Skeletal muscle satellite cell (primary cell): ENCODE results near the gene ZNF213.

Source experiments
- H3K27me3 ChIP-seq: 2 replicates; pipeline ENCODE4 v1.7.0; 2013; ENCODE audit warnings: low read length; ENCODE audit not compliant: control insufficient read depth, insufficient read depth
- H3K36me3 ChIP-seq: 2 replicates; pipeline ENCODE4 v1.7.0; 2013; ENCODE audit warnings: mild to moderate bottlenecking, control low read depth, low read length; ENCODE audit not compliant: insufficient read depth
- H3K4me1 ChIP-seq: 2 replicates; pipeline ENCODE4 v1.7.0; 2013; ENCODE audit warnings: low read length; ENCODE audit not compliant: control insufficient read depth, insufficient read depth
- H3K4me2 ChIP-seq: 2 replicates; pipeline ENCODE4 v1.7.0; 2013; ENCODE audit warnings: mild to moderate bottlenecking, low read length
- H3K4me3 ChIP-seq: 2 replicates; pipeline ENCODE4 v1.7.0; 2013; ENCODE audit warnings: low read length
- H3K9ac ChIP-seq: 2 replicates; pipeline ENCODE4 v1.7.0; 2013; ENCODE audit warnings: mild to moderate bottlenecking, low read depth, low read length, moderate library complexity
- H3K9me3 ChIP-seq: replicated peaks from 2 replicates; pipeline ENCODE4 v1.7.0; 2013; ENCODE audit warnings: mild to moderate bottlenecking, control low read depth, low read length

ZNF213 gene

DNA sequence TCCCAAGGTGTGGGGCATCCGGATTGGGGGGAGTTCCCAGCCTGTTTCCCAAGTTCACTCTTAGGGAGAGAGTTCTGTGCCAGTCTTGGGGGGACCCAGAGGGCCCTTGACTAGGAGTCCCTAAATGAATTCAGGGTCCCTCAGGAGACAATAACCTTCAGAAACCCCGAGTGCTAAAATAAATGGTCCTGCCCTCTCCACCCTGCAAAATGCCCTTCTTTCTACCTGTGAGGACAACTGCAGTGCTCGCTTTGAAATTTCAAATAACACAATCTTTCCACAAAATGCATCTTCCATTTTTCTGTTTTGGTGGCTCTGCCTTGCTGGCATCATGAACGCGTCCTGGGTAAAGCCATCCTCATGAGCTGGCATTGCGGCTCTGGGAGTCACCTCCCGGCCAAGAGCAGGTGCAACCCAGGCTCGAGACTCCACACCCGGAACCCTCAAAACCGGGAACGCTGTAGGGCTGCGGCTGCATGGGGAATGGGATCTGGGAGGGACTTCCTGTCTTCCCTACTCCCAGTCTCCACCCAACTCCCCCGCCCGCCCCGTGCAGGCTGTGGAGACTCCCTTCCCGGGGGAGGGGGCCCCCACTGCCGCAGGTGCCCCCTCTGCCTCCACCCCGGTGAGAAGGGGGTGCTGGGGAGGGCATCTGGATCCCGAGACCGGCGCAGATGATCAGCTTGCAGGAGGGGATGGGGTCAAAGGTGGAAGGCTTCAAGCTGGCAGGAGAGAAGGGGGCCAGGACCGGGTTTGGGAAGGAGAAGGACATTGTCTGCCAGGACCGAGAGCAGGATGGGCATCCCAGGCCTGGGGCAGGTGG, 22.6 kb upstream of the ZNF213 start, which contains the start of gene ZNF205:
ZNF205 (plus strand) TSS at position 529 of the 823 bp plus-strand sequence. CDS start 845 bp downstream, outside the sequence.
- Histone ChIP-seq H3K9ac (peak within 1 kb of the TSS; percentile 81), H3K4me2 (peak within 1 kb of the TSS; percentile 97), H3K36me3 (peaks cover 9% of the 10 kb centered on the region), H3K4me3 (peak within 1 kb of the TSS; percentile 78), H3K27me3 (no peaks in the 10 kb centered on the region), H3K4me1 (peaks cover 20% of the 10 kb centered on the region), H3K9me3 (no peaks in the 10 kb centered on the region)

DNA sequence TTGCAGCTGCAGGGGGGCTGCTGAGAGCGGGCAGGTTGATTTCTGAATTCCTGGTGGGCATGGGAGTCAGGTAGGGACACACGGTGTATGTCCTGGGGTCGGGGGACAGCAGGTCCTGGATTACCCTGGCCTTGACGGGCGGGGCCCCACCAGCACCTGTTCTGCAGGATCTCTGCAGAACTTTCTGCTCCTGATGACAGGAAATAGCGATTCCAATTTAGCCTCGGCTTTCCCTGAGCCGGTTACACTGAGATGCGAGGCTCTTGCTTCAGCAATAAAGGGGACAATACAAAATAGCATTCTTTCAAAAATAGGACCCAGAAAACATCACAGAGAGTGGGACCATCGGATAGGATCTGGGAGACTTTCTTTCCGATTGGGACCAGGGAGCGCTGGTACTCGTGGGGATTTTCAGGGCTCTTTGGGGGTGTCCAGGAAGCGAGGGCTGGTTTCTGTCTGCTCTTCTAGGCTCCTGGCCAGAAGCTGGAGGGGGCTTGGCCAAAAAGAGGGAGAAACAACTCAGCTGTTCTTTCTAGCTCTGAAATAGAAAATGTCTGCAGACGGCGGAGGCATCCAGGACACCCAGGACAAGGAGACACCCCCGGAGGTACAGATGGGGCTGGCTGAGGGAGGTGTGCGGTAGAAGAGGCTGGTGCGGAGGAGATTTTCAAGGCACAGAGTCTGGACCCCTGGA, 21.8 kb upstream of the ZNF213 start:
- Histone ChIP-seq H3K4me2 (peak overlapping the region; percentile 97), H3K9me3 (no peaks in the 10 kb centered on the region), H3K4me1 (peaks cover 20% of the 10 kb centered on the region), H3K36me3 (peaks cover 9% of the 10 kb centered on the region), H3K4me3 (peak overlapping the region; percentile 78), H3K27me3 (no peaks in the 10 kb centered on the region), H3K9ac (peak overlapping the region; percentile 81)

DNA sequence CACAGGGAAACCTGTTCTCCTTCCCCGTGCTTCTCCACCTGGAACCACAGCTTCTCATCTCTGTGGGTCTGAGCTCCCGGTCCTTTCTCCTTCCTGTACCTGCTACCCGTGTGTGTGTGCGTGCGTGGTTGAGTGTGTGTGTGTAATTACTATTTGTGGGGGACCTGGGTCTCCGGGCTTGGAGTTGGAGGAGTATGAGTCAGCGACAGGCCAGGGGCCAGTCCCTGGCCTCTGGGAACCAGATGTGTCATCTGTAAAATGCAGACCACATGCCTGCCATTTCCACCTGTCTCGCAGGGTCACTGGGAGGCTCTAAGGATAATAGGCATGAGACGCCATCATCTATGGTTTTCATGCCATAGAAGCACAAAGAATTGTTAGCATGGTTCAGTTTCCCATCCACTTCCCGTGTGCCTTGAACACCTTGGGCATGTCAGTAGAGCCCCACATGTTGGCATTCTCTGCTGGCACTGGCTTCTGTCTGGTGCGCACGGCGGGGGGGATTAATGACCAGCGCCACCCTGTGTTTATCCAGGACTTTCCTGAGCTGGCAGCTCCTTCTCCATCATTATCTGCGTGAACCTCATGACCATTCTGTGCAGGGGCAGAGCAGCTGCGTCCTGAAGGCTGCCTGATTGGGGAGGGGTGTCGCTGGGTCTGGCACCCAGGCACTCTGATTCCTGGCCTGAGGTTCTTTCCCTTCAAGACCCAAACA, 20.9 kb upstream of the ZNF213 start:
- Histone ChIP-seq H3K27me3 (no peaks in the 10 kb centered on the region), H3K4me3 (peak overlapping the region; percentile 78), H3K9ac (peak overlapping the region; percentile 81), H3K9me3 (no peaks in the 10 kb centered on the region), H3K4me1 (peaks cover 20% of the 10 kb centered on the region), H3K36me3 (peaks cover 9% of the 10 kb centered on the region), H3K4me2 (peak overlapping the region; percentile 97)

DNA sequence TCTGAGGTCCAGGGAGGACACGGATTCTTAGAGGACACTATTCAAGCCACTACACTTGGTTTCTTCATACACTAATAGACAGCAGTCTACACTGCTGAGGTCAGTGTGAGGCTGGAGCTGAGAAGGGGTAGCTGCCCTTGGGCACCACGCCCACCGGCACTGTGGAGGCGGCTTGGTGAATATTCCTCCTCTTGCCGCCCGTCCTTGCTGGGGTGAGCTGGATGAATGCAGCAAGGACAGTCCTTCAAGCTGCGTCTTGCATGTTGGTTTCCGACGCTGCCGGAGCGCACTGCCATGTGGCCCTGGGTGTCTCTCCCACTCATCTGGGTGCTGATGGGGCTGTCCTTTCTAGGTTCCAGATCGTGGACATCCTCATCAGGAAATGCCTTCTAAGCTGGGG, 19.8 kb upstream of the ZNF213 start:
- Histone ChIP-seq H3K36me3 (peaks cover 20% of the 10 kb centered on the region), H3K27me3 (no peaks in the 10 kb centered on the region), H3K4me3 (no peak overlapping the region), H3K9me3 (no peaks in the 10 kb centered on the region), H3K4me2 (no peak overlapping the region), H3K4me1 (peaks cover 20% of the 10 kb centered on the region), H3K9ac (no peak overlapping the region)

DNA sequence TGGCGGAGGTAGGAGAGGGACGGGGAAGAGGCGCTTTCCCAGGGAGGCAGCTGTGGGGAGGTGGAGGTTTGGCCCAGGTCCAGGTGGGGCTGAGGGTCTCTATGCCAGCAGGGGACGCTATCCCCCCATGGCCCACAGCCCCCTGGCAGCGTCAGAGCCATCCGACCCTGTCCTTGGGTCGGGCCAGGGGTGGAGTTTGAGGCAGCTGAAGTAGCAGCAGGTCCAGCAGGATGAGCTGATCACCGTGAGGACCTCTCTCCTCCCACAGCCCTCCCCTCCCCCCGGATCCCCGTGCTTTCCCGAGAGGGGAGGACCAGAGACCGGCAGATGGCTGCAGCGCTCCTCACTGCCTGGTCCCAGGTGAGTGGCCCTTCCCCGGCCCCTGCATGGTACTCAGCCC, 19.3 kb upstream of the ZNF213 start:
- H3K4me1 ChIP-seq, result peaks cover 20% of the 10 kb centered on the region
- H3K36me3 ChIP-seq, result peaks cover 20% of the 10 kb centered on the region
- H3K9ac ChIP-seq, result no peak overlapping the region
- H3K4me3 ChIP-seq, result no peak overlapping the region
- no peak overlapping the region for H3K4me2 ChIP-seq
- H3K27me3 ChIP-seq, result no peaks in the 10 kb centered on the region
- H3K9me3 ChIP-seq, result no peaks in the 10 kb centered on the region

DNA sequence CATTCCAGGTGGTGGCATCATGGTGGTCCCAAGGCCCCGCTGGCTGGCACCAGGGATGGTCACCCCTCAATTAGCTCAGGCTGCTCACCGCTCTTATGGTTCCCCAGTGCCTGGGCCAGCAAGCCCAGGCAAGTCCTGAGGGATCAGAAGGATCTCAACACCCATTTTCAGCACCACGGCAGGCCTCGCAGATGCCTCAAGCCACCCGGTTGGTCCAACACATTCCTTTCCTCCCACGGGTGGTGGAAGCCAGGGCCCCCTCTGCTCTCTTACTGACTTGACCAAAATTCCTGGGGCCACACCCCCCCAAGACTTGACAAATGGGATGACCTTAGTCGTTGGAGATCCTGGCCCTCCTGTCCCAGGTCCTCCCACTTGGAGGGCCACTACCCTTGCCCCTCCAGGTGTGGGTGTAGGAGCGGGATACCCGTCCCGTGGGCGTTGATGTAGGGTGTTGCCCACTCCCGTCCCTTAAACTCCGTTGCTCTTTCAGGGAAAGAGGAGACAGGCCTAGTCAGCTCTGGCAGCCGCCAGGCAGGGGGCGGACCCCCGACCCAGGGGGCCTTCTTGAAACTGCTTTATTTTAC, 16.5 kb upstream of the ZNF213 start:
- H3K9ac ChIP-seq, result no peak overlapping the region
- H3K4me1 ChIP-seq, result peaks cover 13% of the 10 kb centered on the region
- H3K4me3 ChIP-seq, result no peak overlapping the region
- H3K9me3 ChIP-seq, result no peaks in the 10 kb centered on the region
- H3K4me2 ChIP-seq, result no peak overlapping the region
- no peaks in the 10 kb centered on the region for H3K27me3 ChIP-seq
- peaks cover 20% of the 10 kb centered on the region for H3K36me3 ChIP-seq

DNA sequence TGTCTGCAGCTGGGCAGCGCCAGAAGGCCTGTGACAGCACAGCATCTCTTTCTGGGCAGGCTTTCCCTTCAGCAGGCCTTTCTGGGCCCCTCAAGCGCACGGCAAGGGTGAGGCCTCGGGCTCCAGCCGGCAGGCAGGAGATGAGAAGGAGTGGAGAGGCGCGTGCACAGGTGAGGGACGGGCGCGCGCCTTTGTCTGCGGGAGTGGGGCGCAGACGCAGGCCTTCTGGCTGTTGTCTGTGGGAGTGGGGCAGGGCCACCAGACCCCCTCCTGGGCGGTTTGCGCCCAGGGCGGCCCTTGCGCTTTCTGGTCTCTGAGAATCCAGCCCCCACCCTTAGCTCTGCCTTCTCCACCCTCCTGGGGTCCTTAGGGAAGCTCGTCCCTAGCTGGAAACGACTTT, 16.0 kb upstream of the ZNF213 start:
- Histone ChIP-seq H3K36me3 (peaks cover 20% of the 10 kb centered on the region), H3K27me3 (no peaks in the 10 kb centered on the region), H3K4me1 (peaks cover 11% of the 10 kb centered on the region), H3K9ac (no peak overlapping the region), H3K9me3 (no peaks in the 10 kb centered on the region), H3K4me3 (no peak overlapping the region), H3K4me2 (no peak overlapping the region)

DNA sequence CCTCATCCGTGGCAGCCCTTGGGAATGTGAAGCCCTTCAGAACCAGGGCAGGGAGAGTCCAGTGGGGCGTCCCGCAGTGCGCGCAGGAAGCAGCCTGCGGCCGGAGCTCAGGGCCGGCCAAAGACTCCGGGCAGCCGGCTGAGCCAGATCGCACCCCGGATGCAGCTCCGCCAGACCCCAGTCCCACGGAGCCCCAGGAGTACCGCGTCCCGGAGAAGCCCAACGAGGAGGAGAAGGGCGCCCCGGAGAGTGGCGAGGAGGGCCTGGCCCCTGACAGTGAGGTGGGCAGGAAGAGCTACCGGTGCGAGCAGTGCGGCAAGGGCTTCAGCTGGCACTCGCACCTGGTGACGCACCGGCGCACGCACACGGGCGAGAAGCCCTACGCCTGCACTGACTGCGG, 15.5 kb upstream of the ZNF213 start:
- peaks cover 7% of the 10 kb centered on the region for H3K4me1 ChIP-seq
- H3K9me3 ChIP-seq, result no peaks in the 10 kb centered on the region
- no peak overlapping the region for H3K4me3 ChIP-seq
- no peak overlapping the region for H3K4me2 ChIP-seq
- no peak overlapping the region for H3K9ac ChIP-seq
- H3K27me3 ChIP-seq, result no peaks in the 10 kb centered on the region
- peaks cover 20% of the 10 kb centered on the region for H3K36me3 ChIP-seq

DNA sequence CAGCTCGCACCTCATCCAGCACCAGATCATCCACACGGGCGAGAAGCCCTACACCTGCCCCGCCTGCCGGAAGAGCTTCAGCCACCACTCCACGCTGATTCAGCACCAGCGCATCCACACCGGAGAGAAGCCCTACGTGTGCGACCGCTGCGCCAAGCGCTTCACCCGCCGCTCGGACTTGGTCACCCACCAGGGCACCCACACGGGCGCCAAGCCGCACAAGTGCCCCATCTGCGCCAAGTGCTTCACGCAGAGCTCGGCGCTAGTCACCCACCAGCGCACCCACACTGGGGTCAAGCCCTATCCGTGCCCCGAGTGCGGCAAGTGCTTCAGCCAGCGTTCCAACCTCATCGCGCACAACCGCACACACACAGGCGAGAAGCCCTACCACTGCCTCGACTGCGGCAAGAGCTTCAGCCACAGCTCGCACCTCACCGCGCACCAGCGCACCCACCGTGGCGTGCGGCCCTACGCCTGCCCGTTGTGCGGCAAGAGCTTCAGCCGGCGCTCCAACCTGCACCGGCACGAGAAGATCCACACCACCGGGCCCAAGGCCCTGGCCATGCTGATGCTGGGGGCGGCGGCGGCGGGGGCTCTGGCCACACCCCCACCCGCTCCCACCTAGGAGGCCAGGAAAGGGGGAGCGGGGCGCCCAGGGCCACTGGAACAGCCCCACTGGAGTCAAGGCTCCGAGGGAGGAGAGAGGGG, 15.0 kb upstream of the ZNF213 start:
- Histone ChIP-seq H3K4me3 (no peak overlapping the region), H3K36me3 (peaks cover 20% of the 10 kb centered on the region)

DNA sequence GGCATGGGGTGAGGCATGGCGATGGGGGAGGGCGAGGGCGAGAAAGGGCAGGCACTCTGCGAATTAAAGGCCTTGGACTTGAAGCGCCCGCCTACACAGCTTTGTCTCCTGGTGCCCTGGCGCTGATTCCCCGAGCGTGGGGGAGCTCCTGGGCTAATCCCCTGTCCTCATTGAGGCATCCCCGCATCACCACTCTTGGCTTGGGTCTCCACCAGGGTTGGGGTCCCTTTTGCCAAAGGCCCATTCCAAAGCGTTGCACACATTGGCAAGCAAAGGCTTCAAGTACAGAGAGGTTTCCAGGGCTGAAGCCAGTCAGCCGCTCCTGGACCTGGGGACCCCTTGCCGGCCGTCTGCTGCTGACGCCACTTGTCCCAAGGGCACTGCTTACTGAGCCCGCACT, 14.4 kb upstream of the ZNF213 start:
- Histone ChIP-seq H3K4me2 (no peak overlapping the region), H3K4me1 (peaks cover 4% of the 10 kb centered on the region), H3K27me3 (no peaks in the 10 kb centered on the region), H3K9me3 (no peaks in the 10 kb centered on the region), H3K4me3 (no peak overlapping the region), H3K9ac (no peak overlapping the region), H3K36me3 (peaks cover 20% of the 10 kb centered on the region)

More for the DNA sequence above, 15.0 kb upstream of the ZNF213 start:
- Histone ChIP-seq H3K4me2 (no peak overlapping the region), H3K4me1 (peaks cover 4% of the 10 kb centered on the region), H3K9me3 (no peaks in the 10 kb centered on the region), H3K27me3 (no peaks in the 10 kb centered on the region), H3K9ac (no peak overlapping the region)
